ENCODE results near the gene EGFL7.

EGFL7 gene

DNA sequence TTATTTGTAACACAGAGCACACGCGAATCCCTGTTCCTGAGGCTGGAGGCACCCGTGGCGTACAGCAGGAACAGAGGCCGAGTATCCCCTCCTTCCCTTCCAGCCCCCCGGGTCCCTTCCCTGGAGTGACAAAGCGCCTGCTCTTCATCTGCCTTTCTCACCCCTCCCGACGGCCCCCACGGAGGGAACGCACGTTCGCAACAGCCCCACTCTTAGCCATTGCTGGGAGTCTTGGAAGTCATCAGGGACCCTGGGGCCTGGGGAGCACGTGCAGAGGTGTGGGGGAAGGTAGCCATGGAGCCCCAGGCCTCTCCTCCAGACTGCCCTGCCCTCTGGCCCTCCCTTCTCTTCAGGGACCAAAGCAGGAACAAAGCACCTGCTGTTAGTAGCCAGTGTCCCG lies 22.1 kb downstream of the EGFL7 start:
- DNase-seq, result no peak

DNA sequence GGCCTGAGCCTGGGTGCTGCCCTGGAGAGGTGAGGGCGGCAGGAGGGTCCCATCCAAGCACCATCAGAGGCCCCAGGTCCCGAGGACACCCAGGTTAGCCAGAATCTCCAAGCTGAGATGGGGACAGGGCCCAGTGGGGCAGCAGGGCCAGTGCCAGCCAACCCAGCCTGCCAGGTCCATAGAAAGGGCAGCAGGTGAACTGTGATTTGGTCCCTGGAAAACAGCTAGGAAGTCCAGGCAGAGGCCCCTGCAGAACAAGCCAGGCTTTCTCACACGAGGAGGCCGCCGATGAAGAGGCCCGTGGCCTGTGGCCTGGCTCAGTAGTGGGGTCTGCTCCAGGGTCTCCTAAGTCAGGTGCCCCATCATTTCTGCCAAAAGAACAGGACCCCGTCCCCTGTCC lies 22.5 kb downstream of the EGFL7 start:
- DNase-seq, result no peak

DNA sequence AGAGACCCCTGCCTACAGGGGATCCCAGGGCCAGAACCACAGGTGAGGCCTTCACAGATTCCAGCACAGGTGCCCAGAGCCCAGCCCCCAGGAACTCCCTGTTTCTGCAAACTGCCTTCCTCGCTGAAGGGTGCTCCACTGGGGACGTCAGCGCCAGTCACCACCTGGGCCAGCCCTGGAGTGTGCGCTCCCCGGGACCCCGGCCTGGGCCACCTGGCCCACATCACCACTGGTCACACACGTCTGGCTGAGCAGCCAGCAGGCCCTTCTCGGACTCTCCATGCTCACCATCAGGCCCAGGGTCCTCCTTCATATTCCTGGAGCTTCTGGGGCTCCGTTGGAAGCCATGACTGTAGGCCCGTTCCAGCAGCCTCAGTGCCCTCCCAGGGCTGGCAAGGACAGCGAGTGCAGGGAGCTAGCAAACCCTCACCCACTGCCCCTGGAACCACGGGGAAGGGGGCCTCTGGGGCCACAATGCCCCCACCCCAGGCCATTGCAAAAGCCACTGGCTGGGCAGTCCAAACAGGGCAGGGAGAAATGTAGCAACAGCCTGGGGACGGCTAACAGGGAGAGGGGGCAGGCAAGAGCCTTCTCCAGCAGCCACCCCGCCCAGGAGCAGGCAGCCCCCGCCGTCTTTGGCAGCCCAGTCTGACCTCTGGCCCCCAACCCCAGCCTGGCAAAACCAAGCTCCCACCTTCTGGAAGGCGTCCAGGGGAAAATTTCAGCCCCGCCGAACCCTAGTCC lies 23.2 kb downstream of the EGFL7 start:
- no peak for DNase-seq

DNA sequence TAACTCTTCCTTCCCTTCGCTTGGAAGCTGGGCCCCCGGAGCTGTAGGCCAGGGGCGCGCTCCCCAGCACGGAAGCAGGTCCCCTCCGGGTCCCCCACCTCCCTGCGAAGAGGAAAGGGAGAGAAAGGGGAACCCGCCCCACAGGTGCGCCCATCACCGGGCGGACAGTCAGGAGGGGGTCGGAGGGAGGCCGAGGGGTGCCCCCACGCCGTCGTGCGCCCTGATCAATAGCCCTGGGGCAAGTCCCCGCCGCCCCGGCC lies 23.7 kb downstream of the EGFL7 start:
- DNase-seq, result no peak

DNA sequence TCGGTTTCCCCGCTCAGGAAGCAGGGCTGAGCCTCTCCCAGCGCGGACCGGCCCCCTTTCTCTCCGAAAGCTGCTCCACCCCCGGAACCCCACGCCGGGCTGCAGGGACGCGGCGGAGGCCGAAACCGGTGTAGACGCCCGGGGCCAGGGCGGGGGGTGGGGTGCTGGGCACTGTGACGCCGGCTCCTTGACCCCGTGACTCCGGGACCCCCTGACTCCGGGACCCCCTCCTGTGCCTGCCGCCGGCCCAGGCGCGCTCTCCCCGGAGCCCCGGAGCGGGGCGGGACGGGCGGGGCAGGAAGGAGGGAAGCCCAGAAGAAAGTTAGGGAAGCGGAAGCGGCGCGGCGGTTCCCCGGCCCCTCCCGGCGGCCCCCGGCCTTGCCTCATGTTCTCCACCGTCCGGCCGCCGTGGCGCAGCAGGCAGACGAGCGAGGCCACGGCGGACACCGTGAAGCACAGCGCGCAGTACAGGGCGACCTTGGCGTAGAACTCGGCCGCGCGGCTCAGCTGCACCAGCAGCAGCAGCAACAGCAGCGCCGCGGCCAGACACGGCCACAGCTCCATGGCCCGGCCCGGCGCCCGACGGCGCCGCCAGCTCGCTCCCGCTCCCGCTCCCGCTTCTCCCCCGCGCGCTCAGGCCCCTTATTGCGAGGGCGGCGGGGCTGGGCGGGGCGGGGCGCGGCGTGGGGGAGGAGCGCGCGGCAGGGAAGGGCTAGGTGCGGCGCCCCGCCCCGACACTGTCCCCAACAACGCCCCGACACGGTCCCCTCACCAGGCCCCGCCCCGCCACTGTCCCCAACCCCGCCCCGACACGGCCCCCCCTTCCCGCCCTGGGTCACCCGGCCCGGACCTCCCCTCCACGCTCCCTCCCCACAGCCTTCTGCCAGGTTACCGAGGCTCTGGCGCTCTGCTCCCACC lies 24.3 kb downstream of the EGFL7 start, which contains the start of gene AGPAT2:
TSS of gene AGPAT2 (minus strand) at position 664 of the 918 bp plus-strand sequence. CDS start at position 564, 100 bp downstream.
- DNase-seq, result peak in 11 of 56 donors; percentile 20 to 58 (median 40)

DNA sequence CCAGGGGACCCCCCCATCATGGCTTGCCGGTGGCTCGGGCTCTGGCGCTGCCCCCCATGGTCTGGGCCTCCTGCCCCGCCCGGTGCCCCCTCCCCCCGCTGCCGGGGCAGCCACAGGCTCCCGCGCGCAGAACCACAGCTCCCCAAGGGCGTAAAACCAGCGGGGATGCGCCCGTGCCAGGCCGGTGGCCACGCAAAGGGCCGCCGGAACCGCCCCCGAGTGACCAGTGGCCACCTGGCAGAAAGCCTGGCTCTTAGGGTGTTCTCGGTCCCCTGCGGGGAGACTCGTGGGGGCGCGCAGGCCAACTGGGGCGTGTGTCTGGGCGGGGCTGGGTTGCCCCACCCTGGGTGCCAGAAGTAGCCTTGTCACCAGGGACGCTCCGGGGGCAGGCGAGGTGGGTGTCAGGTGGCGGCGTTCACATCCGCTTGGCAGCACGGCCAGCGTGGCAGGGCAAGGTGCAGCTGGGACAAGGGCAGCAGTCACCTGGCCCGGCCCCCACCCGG lies 25.1 kb downstream of the EGFL7 start:
- DNase-seq, result no peak

DNA sequence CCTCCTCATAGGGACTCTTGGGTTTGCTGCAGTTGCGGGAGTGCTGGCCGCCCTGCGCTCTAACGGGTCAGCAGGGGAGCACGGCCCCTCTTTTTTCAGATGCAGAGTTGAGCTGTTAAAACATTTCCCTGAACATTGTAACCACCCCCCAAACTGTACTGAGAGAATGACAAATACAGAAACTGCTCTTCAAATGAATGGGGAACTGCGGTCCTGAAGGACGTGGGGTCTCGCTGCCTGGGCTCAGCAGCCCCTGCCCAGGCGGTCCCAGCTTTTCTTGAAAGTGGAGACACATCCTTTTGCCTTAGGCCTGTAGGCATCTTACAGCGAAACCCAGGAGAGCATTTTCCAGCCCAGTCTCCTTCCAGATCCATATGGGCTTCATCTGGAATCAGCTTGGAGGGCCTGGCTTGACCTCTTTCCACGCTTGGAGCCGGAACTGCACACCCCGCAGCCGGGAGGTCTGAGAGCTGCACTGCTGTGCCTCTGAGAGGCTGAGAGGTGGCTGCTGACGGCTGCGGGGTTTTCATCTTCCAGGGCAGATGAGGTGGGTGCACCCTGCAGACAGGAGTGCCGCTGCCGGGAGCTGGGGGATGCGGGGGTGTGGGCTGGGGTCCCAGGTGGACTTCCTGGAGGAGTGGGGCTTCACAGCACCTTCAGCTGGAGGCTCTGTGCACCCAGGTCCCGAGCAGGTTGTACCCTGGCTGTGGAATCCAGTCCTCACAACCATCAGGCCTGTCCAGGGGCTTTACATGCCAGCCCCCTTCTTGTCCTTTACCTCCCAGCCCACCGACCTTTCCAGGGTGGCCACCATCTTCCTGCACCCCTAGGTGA lies 25.8 kb downstream of the EGFL7 start:
- DNase-seq, result no peak

DNA sequence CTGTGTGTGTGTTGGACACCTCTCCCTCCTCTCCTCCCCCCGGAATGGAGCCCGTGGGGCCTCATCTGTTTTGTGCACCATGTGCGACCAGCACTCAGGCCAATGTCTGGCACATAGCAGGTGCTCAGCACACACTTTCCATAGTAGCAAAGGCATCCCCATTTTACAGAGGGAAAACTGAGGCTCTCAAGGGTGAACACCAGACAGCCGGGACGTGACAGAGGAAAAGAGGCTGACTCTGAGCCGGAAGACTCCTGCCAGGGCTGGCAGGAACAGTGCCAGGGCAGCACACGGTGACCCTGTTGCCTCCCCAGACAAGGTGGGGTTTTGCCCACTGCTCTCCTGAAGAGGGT lies 26.4 kb downstream of the EGFL7 start:
- DNase-seq, result no peak

DNA sequence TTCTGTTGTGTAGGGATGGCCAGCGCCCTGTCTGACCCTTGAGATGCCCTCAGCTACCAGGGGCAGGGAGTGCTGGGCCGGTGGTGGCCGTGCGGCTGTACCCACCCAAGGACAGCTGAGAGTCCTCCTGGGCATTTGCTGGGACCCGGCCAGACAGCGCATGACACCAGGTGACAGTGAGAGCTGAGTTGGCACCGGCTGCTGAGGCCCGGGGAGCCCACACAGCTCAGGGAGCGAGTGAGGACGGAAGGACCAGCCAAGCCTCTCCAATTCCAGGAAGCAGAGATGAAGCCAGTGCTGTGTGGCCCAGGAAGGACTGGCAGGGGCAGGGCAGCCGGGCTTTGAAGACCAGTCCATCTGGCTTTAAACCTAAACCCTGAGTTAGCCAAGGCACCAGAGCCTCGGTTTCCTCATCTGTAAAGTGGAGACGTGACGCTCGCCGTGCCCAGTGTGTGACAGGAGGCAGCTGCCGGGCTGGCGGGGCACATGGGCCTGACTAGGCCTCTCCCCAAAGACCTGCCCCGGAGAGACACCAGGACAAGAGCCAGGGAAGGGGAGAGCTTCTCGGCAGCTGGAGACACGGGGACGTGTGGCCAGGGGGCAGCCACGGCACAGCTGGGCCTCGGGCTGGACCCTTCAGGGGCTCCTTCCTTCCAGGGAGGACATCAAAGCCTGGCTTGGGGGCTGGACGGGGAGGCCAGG lies 27.5 kb downstream of the EGFL7 start:
- no peak for DNase-seq

DNA sequence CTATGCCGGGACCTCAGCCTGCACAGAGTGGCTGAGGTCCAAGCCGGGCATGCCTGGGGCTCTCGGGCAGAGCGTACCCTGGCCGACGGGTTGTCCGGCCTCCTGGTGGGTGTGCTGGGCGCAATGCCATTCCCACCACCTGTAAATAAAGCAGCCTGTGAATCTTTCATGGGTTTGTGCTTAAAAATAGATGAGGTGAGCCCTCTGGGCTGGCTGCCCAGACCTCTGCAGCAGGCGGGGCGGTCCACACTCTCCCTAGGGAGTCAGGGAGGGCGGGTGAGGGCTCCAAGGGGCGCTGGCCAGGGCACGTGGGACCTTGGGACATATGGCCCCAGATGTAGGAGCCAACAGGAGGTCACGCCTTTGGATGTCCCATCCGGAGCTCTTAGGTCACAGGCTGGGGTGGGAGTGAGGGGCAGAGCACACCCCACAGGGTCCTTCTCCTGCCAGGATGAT lies 28.1 kb downstream of the EGFL7 start:
- DNase-seq, result no peak

DNA sequence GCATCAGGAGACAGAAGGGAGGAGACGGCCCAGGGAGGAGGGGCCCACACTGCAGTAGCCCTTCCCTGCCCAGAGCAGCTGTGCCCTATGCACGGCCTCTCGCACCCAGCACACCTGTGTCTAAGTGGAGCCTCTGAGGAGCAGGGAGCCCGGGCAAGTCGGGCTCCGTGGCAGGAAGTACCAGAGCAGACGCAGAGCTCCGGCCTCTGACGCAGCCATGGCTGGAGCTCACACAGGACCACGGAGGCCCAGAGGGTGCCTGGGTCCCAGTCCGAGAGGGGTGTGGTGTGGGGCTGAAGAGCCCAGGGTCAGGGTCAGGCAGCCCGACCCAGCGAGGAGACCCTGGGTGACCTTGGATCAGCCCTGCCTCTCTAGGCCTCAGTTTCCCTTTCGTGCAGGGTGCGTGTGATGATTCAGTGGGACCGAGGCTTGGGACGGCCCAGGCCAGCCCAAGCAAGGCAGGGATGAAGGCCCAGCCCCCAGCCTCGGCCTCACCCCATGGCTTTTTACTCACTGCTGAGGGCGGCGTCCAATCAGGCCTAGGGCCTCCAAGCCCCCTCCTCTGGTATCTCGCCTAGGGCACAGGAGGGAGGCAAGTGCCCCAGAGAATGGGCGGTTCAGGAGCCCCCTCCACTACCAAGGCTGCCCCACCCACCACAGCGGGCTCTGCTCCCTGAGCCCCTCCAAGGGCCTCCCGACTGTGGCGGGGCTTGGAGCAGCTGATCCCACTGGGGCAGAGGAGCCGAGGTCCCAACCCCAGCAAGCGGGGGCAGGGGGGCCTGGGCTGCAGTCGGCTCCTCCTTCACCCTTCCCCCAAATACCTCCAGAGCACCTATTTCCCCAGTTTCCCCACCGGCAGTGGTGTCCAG lies 28.8 kb downstream of the EGFL7 start:
- DNase-seq, result no peak

DNA sequence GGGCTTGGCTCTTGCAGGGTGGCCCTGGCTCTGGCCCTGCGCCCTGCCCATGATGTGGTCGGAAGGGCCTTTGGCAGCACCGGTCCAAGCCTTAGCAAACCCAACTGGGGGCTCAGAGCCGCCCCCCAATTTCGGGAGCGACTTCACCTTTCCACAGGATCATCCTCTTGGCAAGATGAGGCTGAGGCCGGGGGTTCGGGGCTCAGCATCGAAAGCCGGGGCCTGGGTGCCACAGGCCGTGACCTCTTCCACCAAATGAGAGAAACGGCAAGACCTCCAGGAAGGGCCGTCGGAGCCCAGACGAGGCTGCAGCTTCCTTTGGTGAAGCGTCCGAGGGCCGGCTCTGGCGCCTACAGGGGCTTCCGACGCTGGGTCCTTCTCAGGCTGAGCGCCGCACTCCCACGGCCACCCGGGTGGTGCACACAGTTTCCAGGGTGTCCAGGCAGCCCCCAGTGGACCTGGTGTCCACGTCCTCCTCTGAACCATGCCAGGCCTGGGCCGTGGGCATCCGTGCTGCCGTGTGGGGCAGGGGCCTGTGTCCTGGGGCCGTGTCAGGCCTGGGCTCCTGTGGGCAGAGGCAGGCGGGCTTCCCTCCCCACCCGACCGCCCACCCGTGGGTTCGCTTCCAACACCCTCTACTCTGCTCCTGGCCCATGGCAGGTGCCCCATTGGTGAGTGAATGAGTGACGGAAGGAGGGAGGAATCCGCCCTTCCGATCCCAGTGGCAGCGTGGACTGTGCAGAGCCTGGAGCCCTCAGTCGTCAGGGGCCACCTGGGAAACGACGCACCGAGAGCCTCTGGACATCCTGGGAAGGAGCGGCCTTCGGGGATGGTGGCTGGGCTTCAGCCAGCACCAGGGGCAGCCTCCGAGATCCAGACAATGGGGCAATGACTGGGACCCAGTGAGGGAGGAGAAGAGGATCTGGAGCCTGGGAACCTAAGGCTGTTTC lies 29.7 kb downstream of the EGFL7 start:
- no peak for DNase-seq

DNA sequence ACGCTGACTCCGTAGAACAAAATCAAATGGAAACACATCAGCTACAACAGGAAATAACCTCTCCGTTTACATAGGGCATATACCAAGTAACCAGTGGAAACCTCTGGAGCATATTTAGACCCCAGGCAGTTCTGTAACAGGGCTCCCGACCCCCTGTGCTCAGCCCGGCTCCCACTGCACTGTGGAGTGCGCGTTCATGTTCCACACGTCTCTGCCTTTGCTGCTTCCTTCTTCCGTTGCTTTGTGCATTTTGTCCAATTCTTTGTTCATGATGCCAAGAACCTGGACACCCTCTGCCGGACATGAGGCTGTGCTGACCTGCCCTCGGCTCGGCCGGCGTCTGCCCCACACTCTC lies 30.4 kb downstream of the EGFL7 start:
- DNase-seq, result no peak

DNA sequence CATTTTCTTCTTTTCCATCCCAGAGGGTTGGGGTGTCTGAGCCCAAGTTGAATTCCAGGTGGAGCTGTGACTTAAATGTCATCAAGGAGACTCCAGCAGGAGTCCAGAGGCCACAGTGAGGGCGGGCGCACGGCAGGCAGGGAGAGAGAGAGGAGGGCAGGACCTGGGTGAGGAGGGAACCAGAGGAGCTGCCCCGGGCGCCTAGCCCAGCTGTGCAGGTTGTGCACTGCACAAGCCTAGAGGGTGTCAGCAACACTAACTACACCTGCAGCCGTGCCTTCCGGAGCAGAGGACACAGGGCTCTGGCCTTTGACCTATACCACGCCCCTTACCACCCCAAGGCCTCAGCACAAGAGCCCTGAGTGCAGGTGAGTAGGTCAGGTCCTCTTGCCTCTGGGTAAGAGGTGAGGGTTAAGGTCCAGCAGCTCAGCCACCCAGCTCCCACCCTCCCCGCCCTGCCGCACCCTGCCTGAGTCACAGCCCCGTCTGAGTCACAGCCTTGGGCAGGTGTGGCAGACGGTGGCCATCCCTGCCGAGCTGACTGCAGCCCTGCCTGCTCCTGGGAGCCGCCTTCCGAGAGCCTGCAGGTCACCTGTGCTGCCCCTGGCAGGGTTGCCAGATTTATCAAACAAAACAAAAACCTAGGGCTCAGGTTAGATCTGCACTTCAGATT lies 30.9 kb downstream of the EGFL7 start:
- no peak for DNase-seq

DNA sequence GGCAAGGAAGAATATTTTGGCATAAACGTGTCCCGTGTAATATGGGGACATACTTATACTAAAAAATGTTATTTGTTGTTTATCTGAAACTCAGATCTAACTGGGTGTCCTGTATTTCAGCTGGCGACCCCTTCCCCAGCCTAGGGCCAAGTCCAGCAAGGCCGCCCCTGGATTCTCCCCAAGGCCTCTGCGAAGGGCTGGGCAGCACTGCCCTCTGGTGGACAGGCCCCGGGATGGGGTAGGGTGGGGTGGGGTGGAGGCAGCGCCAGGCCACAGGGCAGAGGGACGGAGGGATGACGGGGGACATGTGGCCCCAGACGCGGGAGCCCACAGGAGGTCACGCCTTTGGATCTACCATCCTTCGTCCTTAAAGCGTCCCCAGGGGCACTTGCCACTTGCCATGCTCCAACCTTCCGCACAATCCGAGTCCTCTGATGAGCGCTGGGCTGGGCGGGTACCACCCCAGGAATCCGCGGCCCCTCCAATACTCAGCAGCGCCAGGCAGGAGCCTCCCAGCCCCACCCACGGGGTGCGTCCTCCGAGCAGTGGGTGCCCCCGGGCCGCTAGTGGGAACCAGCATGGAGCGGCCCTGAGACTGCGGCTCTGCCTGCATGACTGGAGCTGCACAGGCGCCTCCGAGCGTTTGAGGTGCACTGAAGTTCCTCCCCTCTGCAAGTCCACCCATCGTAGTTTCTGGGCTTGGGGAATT lies 31.6 kb downstream of the EGFL7 start:
- DNase-seq, result peak in 5 of 56 donors; percentile 2 to 49 (median 19)

DNA sequence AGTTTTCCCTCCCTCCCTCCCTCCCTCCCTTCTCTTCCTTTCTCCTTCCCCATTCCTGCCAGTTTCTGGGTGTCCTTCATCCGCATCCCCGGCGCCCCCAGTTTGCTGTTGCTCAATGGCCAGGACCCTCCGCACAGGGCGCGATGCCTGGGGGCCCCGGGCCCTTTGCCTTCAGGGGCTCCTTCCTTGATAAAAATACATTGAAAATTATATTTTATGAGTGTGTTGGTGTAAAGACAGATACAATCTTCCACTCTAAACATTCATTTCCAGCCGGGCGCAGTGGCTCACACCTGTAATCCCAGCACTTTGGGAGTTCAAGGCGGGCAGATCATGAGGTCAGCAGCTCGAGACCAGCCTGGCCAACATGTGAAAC lies 32.1 kb downstream of the EGFL7 start:
- no peak for DNase-seq

DNA sequence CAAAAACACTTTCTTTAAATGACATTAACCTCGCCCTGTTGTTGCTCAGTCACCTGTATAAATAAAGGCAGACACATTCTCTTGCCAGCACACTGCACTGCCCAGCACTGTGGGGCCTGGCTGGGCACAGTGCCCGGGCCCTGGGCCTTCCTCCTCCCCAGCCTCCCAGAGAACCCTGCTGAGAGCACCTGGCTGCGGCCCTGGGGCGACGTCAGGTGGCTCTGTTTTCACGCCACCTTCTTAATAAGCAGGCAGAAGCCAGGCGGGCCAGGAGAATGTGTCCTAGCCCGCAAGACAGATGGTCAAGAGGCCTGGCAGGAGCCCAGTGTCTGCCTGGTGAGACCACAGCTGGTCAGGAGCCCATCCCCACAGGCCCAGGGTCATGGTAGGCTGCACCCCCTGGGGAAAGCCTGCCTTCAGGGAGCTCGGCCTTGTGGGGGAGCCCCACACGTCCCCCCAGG lies 32.7 kb downstream of the EGFL7 start:
- no peak for DNase-seq

DNA sequence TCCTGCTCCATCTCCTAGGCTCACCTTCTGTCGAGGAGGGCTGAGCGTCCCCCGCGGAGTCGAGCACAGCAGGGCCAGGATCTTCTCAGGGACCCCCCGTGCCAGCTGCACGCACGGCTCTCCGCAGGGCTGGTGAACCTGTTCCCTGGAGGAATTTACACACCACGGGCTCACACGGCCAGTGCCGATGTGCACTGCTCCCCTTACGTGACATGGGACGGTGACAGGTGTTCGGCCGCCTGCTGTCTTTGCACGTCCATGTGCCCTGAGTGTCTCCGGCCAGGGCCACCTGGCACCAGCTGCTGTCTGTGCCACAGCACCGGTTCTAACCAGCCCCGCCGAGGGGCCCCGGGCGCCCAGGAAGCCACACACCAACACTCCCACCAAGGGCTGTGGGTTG lies 33.2 kb downstream of the EGFL7 start:
- no peak for DNase-seq

Data from amygdala (tissue), 56 donors.